Gastrocnemius medialis (tissue), 4 donors: ENCODE results near the gene TMC3.

ENCODE experiments used
- CTCF ChIP-seq, 5 experiments: fragments of 450-650 bp in 3 of 5; fragments of 200-600 bp in 2 of 5; sonication (generic) in 2 of 5; IDR thresholded peaks in 4 of 5; conservative IDR thresholded peaks in 1 of 5; 1 replicate in 4 of 5; 2 replicates in 1 of 5; pipeline ENCODE4 v1.5.1; 2016 to 2019; ENCODE audit warnings: antibody characterized with exemption in 5 of 5, mild to moderate bottlenecking in 3 of 5, moderate library complexity in 3 of 5
- POLR2A ChIP-seq, 2 donors: fragments of 450-650 bp; IDR thresholded peaks; one replicate each; pipeline ENCODE4 v1.6.1; 2017; ENCODE audit warnings: antibody characterized with exemption in 2 of 2, mild to moderate bottlenecking in 2 of 2, moderate library complexity in 2 of 2

- no peak for TF ChIP-seq CTCF (IDR thresholded peaks at IDR 0.05 in 4 of 5, conservative IDR thresholded peaks at IDR 0.05 in 1 of 5)
- no peak for TF ChIP-seq POLR2A (IDR thresholded peaks at IDR 0.05)
Observed at GRCh38 chr15:81361891-81362290, 12.1 kb downstream of the TMC3 start.
